ENCODE measurements around the gene MTNR1A.

The MTNR1A gene

GRCh38 chr4:186485561-186486062 lies 69.8 kb downstream of the MTNR1A start:
- DNase-seq, result no peak

- DNase-seq, result no peak
Measured at GRCh38 chr4:186485150-186485549, 70.2 kb downstream of the MTNR1A start.

GRCh38 chr4:186483656-186484055 lies 71.7 kb downstream of the MTNR1A start:
- DNase-seq, result no peak

Measured in NCI-H226 (cell line).